CD14-positive monocyte (primary cell): ENCODE measurements around the gene RITA1. TPM values are rescaled to one million over a fixed set of nuclear protein-coding genes. Genes with fewer than 3 reads are reported as not detected.
A peak's percentile ranks its signal among the peaks of the same experiment; 100 is the strongest.

Experiments
- DNase-seq, 3 donors: peaks; one replicate each; pipeline ENCODE4 v3.0.0-alpha.2; 2011 to 2022
- H2AFZ ChIP-seq: 2 replicates; pipeline ENCODE4 v1.6.0; 2012; ENCODE audit warnings: mild to moderate bottlenecking, low read depth, low read length, inconsistent platforms; ENCODE audit not compliant: insufficient read depth, poor library complexity, severe bottlenecking
- H3K27ac ChIP-seq, 2 donors: 1 replicate in 1 of 2; 2 replicates in 1 of 2; pipeline ENCODE4 v1.5.1; 2012 to 2013; ENCODE audit warnings: low read length in 2 of 2, control low read depth in 1 of 2, inconsistent platforms in 1 of 2, low read depth in 1 of 2, mild to moderate bottlenecking in 1 of 2
- H3K27me3 ChIP-seq, 2 donors: one replicate each; pipeline versions ENCODE4 v1.6.0 to v1.6.1; 2011 to 2013; ENCODE audit warnings: low read length in 2 of 2; ENCODE audit not compliant: control insufficient read depth in 2 of 2, insufficient read depth in 2 of 2
- H3K36me3 ChIP-seq, 2 donors: replicated peaks in 1 of 2; 1 replicate in 1 of 2; 2 replicates in 1 of 2; pipeline versions ENCODE4 v1.5.1 to v1.6.1; 2012 to 2013; ENCODE audit warnings: low read length in 2 of 2, control low read depth in 1 of 2, inconsistent platforms in 1 of 2, mild to moderate bottlenecking in 1 of 2; ENCODE audit not compliant: insufficient read depth in 2 of 2, control insufficient read depth in 1 of 2
- H3K4me1 ChIP-seq, 2 donors: 1 replicate in 1 of 2; 2 replicates in 1 of 2; pipeline versions ENCODE4 v1.5.1 to v1.6.1; 2012 to 2013; ENCODE audit warnings: low read length in 2 of 2, control low read depth in 1 of 2, inconsistent platforms in 1 of 2, mild to moderate bottlenecking in 1 of 2, moderate library complexity in 1 of 2; ENCODE audit not compliant: insufficient read depth in 2 of 2, control insufficient read depth in 1 of 2
- H3K4me2 ChIP-seq: replicated peaks from 2 replicates; pipeline ENCODE3; 2012; ENCODE audit warnings: low read length, moderate library complexity, mild to moderate bottlenecking; ENCODE audit not compliant: poor library complexity, severe bottlenecking; ENCODE audit errors: extremely low read depth
- H3K4me3 ChIP-seq, 3 experiments: fragments of 200-600 bp in 1 of 3; sonication (generic) in 1 of 3; replicated peaks in 1 of 3; 1 replicate in 2 of 3; 2 replicates in 1 of 3; pipeline ENCODE4 v1.5.1; 2011 to 2013; ENCODE audit warnings: low read length in 3 of 3, mild to moderate bottlenecking in 3 of 3, control low read depth in 2 of 3, low read depth in 2 of 3, inconsistent platforms in 1 of 3, moderate library complexity in 1 of 3
- H3K79me2 ChIP-seq: 2 replicates; pipeline ENCODE4 v1.6.0; 2012; ENCODE audit warnings: mild to moderate bottlenecking, control low read depth, inconsistent platforms, low read length, moderate library complexity; ENCODE audit not compliant: insufficient read depth
- H3K9ac ChIP-seq: 2 replicates; pipeline ENCODE4 v1.6.0; 2017; ENCODE audit warnings: low read length, mild to moderate bottlenecking; ENCODE audit not compliant: insufficient read depth, poor library complexity, severe bottlenecking
- H3K9me3 ChIP-seq, 2 donors: replicated peaks in 1 of 2; 1 replicate in 1 of 2; 2 replicates in 1 of 2; pipeline versions ENCODE4 v1.5.1 to v1.6.1; 2012 to 2013; ENCODE audit warnings: low read length in 2 of 2, control low read depth in 1 of 2; ENCODE audit not compliant: control insufficient read depth in 1 of 2, insufficient read depth in 1 of 2
- H4K20me1 ChIP-seq: 2 replicates; pipeline ENCODE4 v1.6.0; 2012; ENCODE audit warnings: mild to moderate bottlenecking, low read length, control low read depth, moderate library complexity; ENCODE audit not compliant: insufficient read depth
- H3K27ac Mint-ChIP-seq, 7 donors: one replicate each; pipeline ENCODE4 v1.8.0; 2020; ENCODE audit warnings: mild to moderate bottlenecking in 7 of 7, mixed read lengths in 7 of 7, moderate library complexity in 6 of 7, inconsistent platforms in 2 of 7
- H3K27me3 Mint-ChIP-seq, 3 donors: one replicate each; pipeline ENCODE4 v1.8.0; 2021 to 2022; ENCODE audit warnings: low read depth in 3 of 3, mild to moderate bottlenecking in 3 of 3, mixed read lengths in 3 of 3, moderate library complexity in 3 of 3, inconsistent platforms in 1 of 3
- H3K36me3 Mint-ChIP-seq, 2 donors: one replicate each; pipeline ENCODE4 v1.8.0; 2020; ENCODE audit warnings: mixed read lengths in 2 of 2, inconsistent platforms in 1 of 2, mild to moderate bottlenecking in 1 of 2
- H3K4me1 Mint-ChIP-seq: one replicate; pipeline ENCODE4 v1.8.0; 2020; ENCODE audit warnings: mild to moderate bottlenecking, mixed read lengths
- H3K4me3 Mint-ChIP-seq, 2 donors: one replicate each; pipeline ENCODE4 v1.8.0; 2020; ENCODE audit warnings: mild to moderate bottlenecking in 2 of 2, mixed read lengths in 2 of 2, moderate library complexity in 1 of 2
- H3K9me3 Mint-ChIP-seq, 7 donors: one replicate each; pipeline ENCODE4 v1.8.0; 2020 to 2022; ENCODE audit warnings: mixed read lengths in 7 of 7, mild to moderate bottlenecking in 6 of 7, moderate library complexity in 6 of 7, inconsistent platforms in 2 of 7
- WGBS: methylation state at CpG from one replicate; pipeline ENCODE4 v1.1.5; 2013; ENCODE audit warnings: missing lambda C conversion rate; ENCODE audit not compliant: insufficient coverage; 5-methylcytosine and 5-hydroxymethylcytosine counted together
- intact Hi-C, 2 donors: fragments of 100-400 bp; cut with micrococcal nuclease; formaldehyde crosslinking; loops; one replicate each; pipeline versions ENCODE4 v1.15.0 to v1.15.1; 2023
- polyA plus RNA-seq, 3 donors: library from polyadenylated mRNA; depleted of rRNA in 1 of 3; unstranded in 2 of 3; stranded (reverse) in 1 of 3; fragments of 300-500 nt in 2 of 3; fragments of >200 nt in 1 of 3; fragmentation: Illumina TruSeq in 2 of 3; gene quantifications; 1 replicate in 2 of 3; 2 replicates in 1 of 3; pipeline ENCODE4 v1.2.3, GENCODE V29; 2012 to 2021
- TF ChIP-seq, protein P1 (sequence below): fragments of 200-600 bp; IDR thresholded peaks from one replicate; pipeline ENCODE4 v1.8.0; 2022; ENCODE audit warnings: antibody characterized with exemption, mild to moderate bottlenecking

Gene RITA1
- polyA plus RNA-seq, 3 donors: 4.9 to 17.6 (median 16.4) TPM

DNA sequence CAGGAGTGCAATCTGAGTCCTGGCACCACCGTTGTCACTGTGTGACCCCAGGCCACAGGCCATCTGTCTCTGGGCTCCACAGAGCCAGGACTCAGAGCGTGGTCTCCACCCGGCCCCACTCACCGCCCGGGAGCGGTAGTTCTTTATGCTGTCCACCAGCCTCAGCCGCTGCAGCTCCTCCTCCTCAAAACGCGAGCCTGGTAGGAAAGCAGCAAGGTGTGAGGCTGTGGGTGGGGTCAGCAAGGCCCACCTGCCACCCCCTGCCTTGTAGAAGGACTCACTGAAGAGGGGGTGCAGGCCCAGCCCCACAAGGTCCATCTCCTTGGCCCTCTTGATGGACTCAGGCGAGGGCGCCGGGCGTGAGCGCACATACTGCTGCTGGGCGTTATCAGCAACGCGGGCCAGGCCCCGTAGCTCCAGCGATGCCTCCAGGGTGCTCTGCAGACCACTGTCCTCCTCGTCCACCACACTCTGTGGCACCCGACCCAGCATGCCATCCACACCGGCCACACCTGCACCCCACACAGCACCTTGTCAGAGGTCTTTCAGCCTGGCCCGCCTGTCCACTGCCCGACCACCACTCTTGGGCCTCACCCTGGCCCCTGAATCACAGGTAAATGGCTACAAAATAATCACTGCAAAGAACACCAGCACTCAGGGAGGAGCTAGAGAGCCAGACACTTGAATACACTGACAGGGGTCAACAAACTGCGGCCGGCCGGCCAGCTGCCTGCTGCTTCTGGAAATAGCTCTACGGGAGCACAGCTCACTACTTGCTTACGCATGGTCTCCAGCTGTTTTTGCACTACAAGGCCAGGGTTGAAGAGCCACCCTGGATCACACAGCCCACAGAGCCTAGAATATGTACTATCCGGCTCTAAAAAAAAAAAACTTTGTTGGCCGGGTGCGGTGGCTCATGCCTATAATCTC is 19.7 kb upstream of the RITA1 start:
- no peaks in the 10 kb centered on the region for H3K27me3 ChIP-seq
- no peaks in the 10 kb centered on the region for H3K79me2 ChIP-seq
- H3K4me2 ChIP-seq: no peak overlapping the region
- no peak overlapping the region for H2AFZ ChIP-seq
- no peak overlapping the region for H3K4me3 Mint-ChIP-seq
- no peaks in the 10 kb centered on the region for H3K9me3 ChIP-seq
- H3K27ac Mint-ChIP-seq: peak overlapping the region in 1 of 7 donors; percentile 56
- intact Hi-C loops: no loop called here
- H3K4me1 Mint-ChIP-seq: no peaks in the 10 kb centered on the region
- 98% methylated on average over 29 of the region's 32 CpGs for WGBS
- H3K4me1 ChIP-seq: no peaks in the 10 kb centered on the region
- H4K20me1 ChIP-seq: no peaks in the 10 kb centered on the region
- H3K27ac ChIP-seq: no peak overlapping the region
- no peak for DNase-seq
- TF ChIP-seq, protein P1, sequence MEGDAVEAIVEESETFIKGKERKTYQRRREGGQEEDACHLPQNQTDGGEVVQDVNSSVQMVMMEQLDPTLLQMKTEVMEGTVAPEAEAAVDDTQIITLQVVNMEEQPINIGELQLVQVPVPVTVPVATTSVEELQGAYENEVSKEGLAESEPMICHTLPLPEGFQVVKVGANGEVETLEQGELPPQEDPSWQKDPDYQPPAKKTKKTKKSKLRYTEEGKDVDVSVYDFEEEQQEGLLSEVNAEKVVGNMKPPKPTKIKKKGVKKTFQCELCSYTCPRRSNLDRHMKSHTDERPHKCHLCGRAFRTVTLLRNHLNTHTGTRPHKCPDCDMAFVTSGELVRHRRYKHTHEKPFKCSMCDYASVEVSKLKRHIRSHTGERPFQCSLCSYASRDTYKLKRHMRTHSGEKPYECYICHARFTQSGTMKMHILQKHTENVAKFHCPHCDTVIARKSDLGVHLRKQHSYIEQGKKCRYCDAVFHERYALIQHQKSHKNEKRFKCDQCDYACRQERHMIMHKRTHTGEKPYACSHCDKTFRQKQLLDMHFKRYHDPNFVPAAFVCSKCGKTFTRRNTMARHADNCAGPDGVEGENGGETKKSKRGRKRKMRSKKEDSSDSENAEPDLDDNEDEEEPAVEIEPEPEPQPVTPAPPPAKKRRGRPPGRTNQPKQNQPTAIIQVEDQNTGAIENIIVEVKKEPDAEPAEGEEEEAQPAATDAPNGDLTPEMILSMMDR: no peak
- H3K9me3 Mint-ChIP-seq: no peaks in the 10 kb centered on the region
- peaks cover 92 to 98% of the 10 kb centered on the region in 2 donors for H3K36me3 ChIP-seq
- H3K9ac ChIP-seq: no peak overlapping the region
- no peaks in the 10 kb centered on the region for H3K27me3 Mint-ChIP-seq
- H3K4me3 ChIP-seq: no peak overlapping the region
- H3K36me3 Mint-ChIP-seq: peaks cover 85 to 98% of the 10 kb centered on the region in 2 donors

DNA sequence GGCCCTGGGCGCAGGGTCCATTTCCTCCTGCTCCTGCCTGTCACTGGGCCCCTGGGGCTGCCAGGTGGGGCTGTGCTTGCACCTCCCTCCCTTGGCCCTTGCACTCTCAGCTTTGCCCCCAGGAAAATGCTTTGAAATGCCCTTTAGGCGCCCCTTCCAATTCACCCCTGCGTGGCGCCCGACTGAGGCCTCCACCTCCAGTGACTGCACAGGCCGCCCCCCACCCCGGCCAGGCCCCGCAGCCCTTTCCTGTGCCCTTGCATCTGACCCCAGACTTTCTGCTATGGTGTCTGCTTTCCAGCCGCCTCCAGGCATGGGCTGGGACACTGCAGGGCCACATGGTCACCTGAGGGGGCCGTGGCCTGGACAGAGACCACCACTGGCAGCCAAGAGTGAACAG is 17.7 kb upstream of the RITA1 start:
- H3K27ac ChIP-seq: no peak overlapping the region
- H3K9me3 Mint-ChIP-seq: no peaks in the 10 kb centered on the region
- H2AFZ ChIP-seq: no peak overlapping the region
- TF ChIP-seq, protein P1: no peak
- peaks cover 94 to 100% of the 10 kb centered on the region in 2 donors for H3K36me3 ChIP-seq
- no peak for DNase-seq
- H3K4me1 Mint-ChIP-seq: no peaks in the 10 kb centered on the region
- no peak overlapping the region for H3K9ac ChIP-seq
- no peaks in the 10 kb centered on the region for H4K20me1 ChIP-seq
- H3K27ac Mint-ChIP-seq: peak overlapping the region in 1 of 7 donors; percentile 18
- H3K27me3 Mint-ChIP-seq: no peaks in the 10 kb centered on the region
- no peaks in the 10 kb centered on the region for H3K9me3 ChIP-seq
- H3K4me3 Mint-ChIP-seq: no peak overlapping the region
- no peak overlapping the region for H3K4me3 ChIP-seq
- WGBS: 96% methylated on average over 10 of the region's 10 CpGs
- no peak overlapping the region for H3K4me2 ChIP-seq
- no peaks in the 10 kb centered on the region for H3K4me1 ChIP-seq
- peaks cover 89 to 100% of the 10 kb centered on the region in 2 donors for H3K36me3 Mint-ChIP-seq
- no peaks in the 10 kb centered on the region for H3K27me3 ChIP-seq
- no peaks in the 10 kb centered on the region for H3K79me2 ChIP-seq
- intact Hi-C loops: no loop called here
